Fibroblast of the conjunctiva (primary cell): Measurements from ENCODE around the gene CCDC59.

Source experiments
- DNase-seq: peaks from one replicate; pipeline ENCODE4 v3.0.0-alpha.2; 2010; ENCODE audit warnings: low read depth

Gene CCDC59

GRCh38 chr12:82314406-82314892 lies 43.7 kb downstream of the CCDC59 start:
- DNase-seq, result no peak
